PC-9 (cell line): Measurements from ENCODE around the gene HCN4. TPM values are rescaled to one million over a fixed set of nuclear protein-coding genes. Genes with fewer than 3 reads are reported as not detected.
A peak's percentile ranks its signal among the peaks of the same experiment; 100 is the strongest.

Experiments used
- BruUV-seq: library from RNA; stranded (reverse); fragments of 400-500 nt; replicated peaks from 2 replicates; lab custom pipeline; 2021; lab: Mats Ljungman, UMichigan
- CTCF ChIA-PET: fragments of 300-600 bp; sonication (Branson Sonifier 250); formaldehyde crosslinking; loops from one replicate; lab custom pipeline; 2022; ENCODE audit warnings: antibody characterized with exemption; lab: Charles Lee
- POLR2A ChIA-PET: fragments of 300-600 bp; sonication (Branson Sonifier 250); formaldehyde crosslinking; loops from one replicate; lab custom pipeline; 2022; ENCODE audit warnings: antibody characterized with exemption; ENCODE audit not compliant: unreplicated experiment; lab: Charles Lee
- DNase-seq, 2 experiments: peaks; one replicate each; pipeline versions ENCODE4 v3.0.0 to v3.0.0-alpha.2; 2015 to 2022; ENCODE audit warnings: mixed read lengths in 1 of 2
- H2AFZ ChIP-seq: fragments of 200-600 bp; sonication (generic); 2 replicates; pipeline ENCODE4 v1.8.1; 2017; ENCODE audit warnings: antibody characterized with exemption
- H3F3A ChIP-seq: fragments of 200-600 bp; sonication (generic); 2 replicates; pipeline ENCODE4 v1.8.1; 2017; ENCODE audit warnings: antibody characterized with exemption, mild to moderate bottlenecking, low read depth; ENCODE audit not compliant: insufficient read depth
- H3K27ac ChIP-seq: fragments of 200-600 bp; sonication (generic); 2 replicates; pipeline ENCODE4 v1.6.1; 2016; ENCODE audit warnings: mixed run types
- H3K27me3 ChIP-seq: fragments of 200-600 bp; sonication (generic); 2 replicates; pipeline ENCODE4 v1.6.1; 2016; ENCODE audit warnings: low read depth, mixed run types; ENCODE audit not compliant: insufficient read depth
- H3K36me3 ChIP-seq: fragments of 200-600 bp; sonication (generic); 2 replicates; pipeline ENCODE4 v1.6.1; 2016; ENCODE audit warnings: low read depth, mixed run types
- H3K4me1 ChIP-seq: fragments of 200-600 bp; sonication (generic); replicated peaks from 2 replicates; pipeline ENCODE4 v1.6.1; 2016; ENCODE audit warnings: mixed run types; ENCODE audit not compliant: insufficient read depth
- H3K4me2 ChIP-seq: fragments of 200-600 bp; sonication (generic); 2 replicates; pipeline ENCODE4 v1.6.1; 2017; ENCODE audit warnings: mixed run types
- H3K4me3 ChIP-seq: fragments of 200-600 bp; sonication (generic); 2 replicates; pipeline ENCODE4 v1.6.1; 2016; ENCODE audit warnings: mixed run types
- H3K79me2 ChIP-seq: fragments of 200-600 bp; sonication (generic); 2 replicates; pipeline ENCODE4 v1.6.1; 2017; ENCODE audit warnings: low read depth, mixed run types
- H3K9me2 ChIP-seq: fragments of 200-600 bp; sonication (generic); 2 replicates; pipeline ENCODE4 v1.8.1; 2017; ENCODE audit warnings: mild to moderate bottlenecking; ENCODE audit not compliant: insufficient read depth
- H3K9me3 ChIP-seq: fragments of 200-600 bp; sonication (generic); 2 replicates; pipeline ENCODE4 v1.8.1; 2016; ENCODE audit warnings: low read depth; ENCODE audit not compliant: insufficient read depth
- H4K20me1 ChIP-seq: fragments of 200-600 bp; sonication (generic); 2 replicates; pipeline ENCODE4 v1.8.1; 2017; ENCODE audit not compliant: insufficient read depth
- EZH2 ChIP-seq: fragments of 200-600 bp; sonication (generic); IDR thresholded peaks from 2 replicates; pipeline ENCODE4 v1.8.0; 2017; ENCODE audit warnings: antibody characterized with exemption, low read depth
- intact Hi-C: fragments of 100-400 bp; cut with micrococcal nuclease; formaldehyde crosslinking; loops from one replicate; pipeline ENCODE4 v1.10.0; 2022; ENCODE audit not compliant: unreplicated experiment
- total RNA-seq: library from RNA; stranded (reverse); gene quantifications from 2 replicates; pipeline ENCODE4 v1.2.3, GENCODE V29; 2021
- TF ChIP-seq, protein P1 (sequence below): fragments of 200-600 bp; sonication (generic); conservative IDR thresholded peaks from 2 replicates; pipeline ENCODE4 v1.6.1; 2017; ENCODE audit warnings: mixed run types, antibody characterized with exemption, mild to moderate bottlenecking, moderate library complexity

The HCN4 gene
- total RNA-seq, 1 experiment from 2014 or later = not detected

GRCh38 chr15:73349191-73349590 lies 19.6 kb downstream of the HCN4 start:
- TF ChIP-seq EZH2 = no peak
- TF ChIP-seq, protein P1, sequence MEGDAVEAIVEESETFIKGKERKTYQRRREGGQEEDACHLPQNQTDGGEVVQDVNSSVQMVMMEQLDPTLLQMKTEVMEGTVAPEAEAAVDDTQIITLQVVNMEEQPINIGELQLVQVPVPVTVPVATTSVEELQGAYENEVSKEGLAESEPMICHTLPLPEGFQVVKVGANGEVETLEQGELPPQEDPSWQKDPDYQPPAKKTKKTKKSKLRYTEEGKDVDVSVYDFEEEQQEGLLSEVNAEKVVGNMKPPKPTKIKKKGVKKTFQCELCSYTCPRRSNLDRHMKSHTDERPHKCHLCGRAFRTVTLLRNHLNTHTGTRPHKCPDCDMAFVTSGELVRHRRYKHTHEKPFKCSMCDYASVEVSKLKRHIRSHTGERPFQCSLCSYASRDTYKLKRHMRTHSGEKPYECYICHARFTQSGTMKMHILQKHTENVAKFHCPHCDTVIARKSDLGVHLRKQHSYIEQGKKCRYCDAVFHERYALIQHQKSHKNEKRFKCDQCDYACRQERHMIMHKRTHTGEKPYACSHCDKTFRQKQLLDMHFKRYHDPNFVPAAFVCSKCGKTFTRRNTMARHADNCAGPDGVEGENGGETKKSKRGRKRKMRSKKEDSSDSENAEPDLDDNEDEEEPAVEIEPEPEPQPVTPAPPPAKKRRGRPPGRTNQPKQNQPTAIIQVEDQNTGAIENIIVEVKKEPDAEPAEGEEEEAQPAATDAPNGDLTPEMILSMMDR = no peak
- Histone ChIP-seq H3K4me1 (no peaks in the 10 kb centered on the region), H3K27me3 (peaks cover 71% of the 10 kb centered on the region), H4K20me1 (no peaks in the 10 kb centered on the region), H3K9me3 (no peaks in the 10 kb centered on the region), H3K36me3 (no peaks in the 10 kb centered on the region), H3K79me2 (no peaks in the 10 kb centered on the region), H3K9me2 (no peaks in the 10 kb centered on the region), H3F3A (no peaks in the 10 kb centered on the region), H3K4me3 (no peak overlapping the region), H2AFZ (no peak overlapping the region), H3K27ac (no peak overlapping the region), H3K4me2 (no peak overlapping the region)
- DNase-seq = no peak
- BruUV-seq = no TSS peak
- intact Hi-C loops = no loop called here
- CTCF ChIA-PET = no interaction called here
- POLR2A ChIA-PET = no interaction called here

DNA sequence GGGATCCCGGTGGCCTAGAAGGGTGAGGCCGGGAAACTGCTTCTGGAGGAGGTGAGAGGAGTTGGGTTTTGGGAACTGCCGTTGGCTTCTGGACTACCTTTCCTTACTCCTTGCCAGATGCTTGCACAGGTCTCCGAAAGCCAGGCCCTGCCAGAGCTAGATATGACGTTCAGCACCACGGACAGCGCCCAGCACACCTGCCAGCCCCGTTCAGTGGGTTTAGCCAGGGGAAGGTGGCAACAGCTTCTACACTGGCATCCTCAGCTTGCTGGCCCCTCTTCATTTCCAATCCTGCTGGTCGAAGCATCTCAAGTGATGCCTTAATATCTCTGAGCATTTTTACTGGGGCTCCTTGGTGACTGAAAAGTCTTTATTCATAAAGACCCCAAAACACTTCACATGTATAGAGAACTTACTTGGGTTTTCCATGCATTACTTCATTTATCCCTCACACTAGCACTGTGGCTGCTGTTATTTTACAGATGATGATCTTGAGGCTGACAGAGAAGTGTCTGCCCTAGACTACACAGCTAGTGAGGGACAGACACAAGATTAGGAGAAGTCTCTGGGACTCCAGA lies 21.9 kb downstream of the HCN4 start:
- CTCF ChIA-PET = no interaction called here
- Histone ChIP-seq H3F3A (no peaks in the 10 kb centered on the region), H3K27me3 (peaks cover 59% of the 10 kb centered on the region), H3K27ac (no peak overlapping the region), H4K20me1 (no peaks in the 10 kb centered on the region), H3K36me3 (no peaks in the 10 kb centered on the region), H2AFZ (no peak overlapping the region), H3K4me2 (no peak overlapping the region), H3K79me2 (no peaks in the 10 kb centered on the region), H3K4me1 (no peaks in the 10 kb centered on the region), H3K4me3 (no peak overlapping the region), H3K9me3 (no peaks in the 10 kb centered on the region), H3K9me2 (no peaks in the 10 kb centered on the region)
- POLR2A ChIA-PET = no interaction called here
- intact Hi-C loops = no loop called here
- TF ChIP-seq EZH2 = no peak
- TF ChIP-seq, protein P1 = no peak
- DNase-seq = peak; percentile 48 to 61
- no TSS peak for BruUV-seq

GRCh38 chr15:73345658-73346057 lies 23.1 kb downstream of the HCN4 start:
- Histone ChIP-seq H3K4me2 (no peak overlapping the region), H3K4me3 (no peak overlapping the region), H2AFZ (no peak overlapping the region), H3K9me3 (no peaks in the 10 kb centered on the region), H3K27me3 (peaks cover 47% of the 10 kb centered on the region), H3K36me3 (no peaks in the 10 kb centered on the region), H3F3A (no peaks in the 10 kb centered on the region), H3K4me1 (no peaks in the 10 kb centered on the region), H4K20me1 (no peaks in the 10 kb centered on the region), H3K79me2 (no peaks in the 10 kb centered on the region), H3K9me2 (no peaks in the 10 kb centered on the region), H3K27ac (no peak overlapping the region)
- ChIA-PET POLR2A (no interaction called here), CTCF (no interaction called here)
- DNase-seq = no peak
- TF ChIP-seq EZH2 = no peak
- TF ChIP-seq, protein P1 = no peak
- intact Hi-C loops = no loop called here
- no TSS peak for BruUV-seq
